Measurements from ENCODE around the gene EYA2.

DNA sequence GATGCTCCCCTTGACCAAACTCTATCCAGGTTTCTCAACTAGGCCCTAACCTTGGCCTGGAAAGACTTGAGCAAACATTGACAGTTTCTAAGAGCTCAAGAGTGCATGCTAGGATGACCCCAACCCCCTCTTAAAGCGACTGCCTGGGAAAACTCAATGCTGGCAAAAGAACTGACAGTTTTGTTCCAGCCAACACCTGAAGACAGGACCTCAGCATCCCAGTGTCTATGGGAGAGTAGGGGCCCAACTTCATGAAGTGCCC, 341.9 kb downstream of the EYA2 start:
- TF ChIP-seq, protein P1, sequence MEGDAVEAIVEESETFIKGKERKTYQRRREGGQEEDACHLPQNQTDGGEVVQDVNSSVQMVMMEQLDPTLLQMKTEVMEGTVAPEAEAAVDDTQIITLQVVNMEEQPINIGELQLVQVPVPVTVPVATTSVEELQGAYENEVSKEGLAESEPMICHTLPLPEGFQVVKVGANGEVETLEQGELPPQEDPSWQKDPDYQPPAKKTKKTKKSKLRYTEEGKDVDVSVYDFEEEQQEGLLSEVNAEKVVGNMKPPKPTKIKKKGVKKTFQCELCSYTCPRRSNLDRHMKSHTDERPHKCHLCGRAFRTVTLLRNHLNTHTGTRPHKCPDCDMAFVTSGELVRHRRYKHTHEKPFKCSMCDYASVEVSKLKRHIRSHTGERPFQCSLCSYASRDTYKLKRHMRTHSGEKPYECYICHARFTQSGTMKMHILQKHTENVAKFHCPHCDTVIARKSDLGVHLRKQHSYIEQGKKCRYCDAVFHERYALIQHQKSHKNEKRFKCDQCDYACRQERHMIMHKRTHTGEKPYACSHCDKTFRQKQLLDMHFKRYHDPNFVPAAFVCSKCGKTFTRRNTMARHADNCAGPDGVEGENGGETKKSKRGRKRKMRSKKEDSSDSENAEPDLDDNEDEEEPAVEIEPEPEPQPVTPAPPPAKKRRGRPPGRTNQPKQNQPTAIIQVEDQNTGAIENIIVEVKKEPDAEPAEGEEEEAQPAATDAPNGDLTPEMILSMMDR (conservative IDR thresholded peaks at IDR 0.05; ENCODE audit: low read depth, low read length) = no peak
- TF ChIP-seq EZH2 (IDR thresholded peaks at IDR 0.05; ENCODE audit: low read length, unreplicated experiment) = no peak
